GM23338 (cell line): ENCODE data around the gene CLRN2. TPM values are rescaled to one million over a fixed set of nuclear protein-coding genes. Genes with fewer than 3 reads are reported as not detected.

ENCODE experiments used
- ATAC-seq: fragments of 200-7000 bp; cut with Tn5 transposase; 3 replicates; pipeline ENCODE4 v1.9.1; 2020
- DNase-seq: peaks from one replicate; pipeline ENCODE4 v3.0.0-alpha.2; 2015; ENCODE audit warnings: low spot score
- H2AFZ ChIP-seq: fragments of 200-600 bp; sonication (generic); 2 replicates; pipeline ENCODE4 v1.8.0; 2016; ENCODE audit warnings: antibody characterized with exemption, mild to moderate bottlenecking, moderate library complexity
- H3F3A ChIP-seq: fragments of 200-600 bp; sonication (generic); replicated peaks from 2 replicates; pipeline ENCODE4 v1.8.0; 2017; ENCODE audit warnings: antibody characterized with exemption, mixed run types, low read depth
- H3K27ac ChIP-seq: fragments of 200-600 bp; sonication (generic); 2 replicates; pipeline ENCODE4 v1.6.1; 2016; ENCODE audit warnings: low read depth
- H3K27me3 ChIP-seq: fragments of 200-600 bp; sonication (generic); 2 replicates; pipeline ENCODE4 v1.8.0; 2016; ENCODE audit warnings: mild to moderate bottlenecking, mixed run types, moderate library complexity; ENCODE audit not compliant: insufficient read depth
- H3K36me3 ChIP-seq: fragments of 200-600 bp; sonication (generic); 2 replicates; pipeline ENCODE4 v1.8.0; 2016; ENCODE audit warnings: mild to moderate bottlenecking; ENCODE audit not compliant: insufficient read depth
- H3K4me1 ChIP-seq: fragments of 200-600 bp; sonication (generic); 2 replicates; pipeline ENCODE4 v1.8.0; 2016; ENCODE audit warnings: mild to moderate bottlenecking, moderate library complexity; ENCODE audit not compliant: insufficient read depth
- H3K4me2 ChIP-seq: fragments of 200-600 bp; sonication (generic); 2 replicates; pipeline ENCODE4 v1.7.1; 2017; ENCODE audit warnings: mixed run types
- H3K4me3 ChIP-seq: fragments of 200-600 bp; sonication (generic); 2 replicates; pipeline ENCODE4 v1.6.1; 2016; ENCODE audit warnings: mixed run types
- H3K79me2 ChIP-seq: fragments of 200-600 bp; sonication (generic); replicated peaks from 2 replicates; pipeline ENCODE4 v1.8.0; 2017; ENCODE audit warnings: mild to moderate bottlenecking; ENCODE audit not compliant: insufficient read depth
- H3K9me2 ChIP-seq: fragments of 200-600 bp; sonication (generic); 2 replicates; pipeline ENCODE4 v1.8.0; 2017; ENCODE audit not compliant: insufficient read depth
- H4K20me1 ChIP-seq: fragments of 200-600 bp; sonication (generic); replicated peaks from 2 replicates; pipeline ENCODE4 v1.8.0; 2017; ENCODE audit warnings: mild to moderate bottlenecking; ENCODE audit not compliant: insufficient read depth
- H3K27ac Mint-ChIP-seq: 2 replicates; pipeline ENCODE4 v1.8.0; 2020; ENCODE audit warnings: inconsistent platforms, mild to moderate bottlenecking, moderate library complexity, mixed read lengths
- H3K27me3 Mint-ChIP-seq: 3 replicates; pipeline ENCODE4 v1.8.0; 2022; ENCODE audit warnings: low read depth, mild to moderate bottlenecking, moderate library complexity, mixed read lengths, inconsistent platforms; ENCODE audit not compliant: insufficient read depth, poor library complexity
- H3K36me3 Mint-ChIP-seq: 3 replicates; pipeline ENCODE4 v1.8.0; 2021; ENCODE audit warnings: low read depth, mild to moderate bottlenecking, inconsistent platforms, moderate library complexity, mixed read lengths
- H3K4me1 Mint-ChIP-seq: 3 replicates; pipeline ENCODE4 v1.8.0; 2020; ENCODE audit warnings: mild to moderate bottlenecking, inconsistent platforms, mixed read lengths
- H3K4me3 Mint-ChIP-seq: 3 replicates; pipeline ENCODE4 v1.8.0; 2021; ENCODE audit warnings: moderate library complexity, mild to moderate bottlenecking, inconsistent platforms, mixed read lengths
- H3K9me3 Mint-ChIP-seq: 3 replicates; pipeline ENCODE4 v1.8.0; 2020; ENCODE audit warnings: moderate library complexity, mild to moderate bottlenecking, inconsistent platforms, mixed read lengths
- CTCF ChIP-seq, 2 experiments: fragments of 200-600 bp in 1 of 2; sonication (generic) in 1 of 2; conservative IDR thresholded peaks; 2 replicates each; pipeline versions ENCODE4 v1.5.1 to v1.6.1; 2016 to 2017; ENCODE audit warnings: antibody characterized with exemption in 2 of 2, low read depth in 2 of 2, mild to moderate bottlenecking in 2 of 2, moderate library complexity in 1 of 2
- ETS1 ChIP-seq: IDR thresholded peaks from 2 replicates; pipeline ENCODE4 v1.6.1; 2016; ENCODE audit warnings: antibody characterized with exemption
- EZH2 ChIP-seq: fragments of 200-600 bp; sonication (generic); IDR thresholded peaks from one replicate; pipeline ENCODE4 v1.8.0; 2017; ENCODE audit warnings: antibody characterized with exemption, mild to moderate bottlenecking, low read depth; ENCODE audit not compliant: unreplicated experiment
- JUNB ChIP-seq: IDR thresholded peaks from one replicate; pipeline ENCODE4 v1.6.1; 2016; ENCODE audit warnings: antibody characterized with exemption; ENCODE audit not compliant: unreplicated experiment
- REST ChIP-seq: IDR thresholded peaks from one replicate; pipeline ENCODE4 v1.6.1; 2018; ENCODE audit warnings: antibody characterized with exemption; ENCODE audit not compliant: unreplicated experiment
- STAT1 ChIP-seq: IDR thresholded peaks from one replicate; pipeline ENCODE4 v1.6.1; 2016; ENCODE audit warnings: antibody characterized with exemption; ENCODE audit not compliant: unreplicated experiment
- ZNF114 ChIP-seq: fragments of 250-450 bp; sonication (Bioruptor Pico); IDR thresholded peaks from 2 replicates; pipeline ENCODE4 v1.5.0; 2020; ENCODE audit warnings: mild to moderate bottlenecking, moderate library complexity
- ZNF462 ChIP-seq: fragments of 250-450 bp; sonication (Bioruptor Pico); IDR thresholded peaks from 2 replicates; pipeline ENCODE4 v1.5.0; 2020; ENCODE audit warnings: mild to moderate bottlenecking, moderate library complexity
- polyA plus RNA-seq: library from polyadenylated mRNA; unstranded; fragments of >200 nt; fragmentation: Nextera tagmentation; extraction: Ambion mirVana; gene quantifications from 2 replicates; pipeline ENCODE4 v1.2.1, GENCODE V29; 2016
- total RNA-seq: library from RNA; depleted of rRNA; stranded (reverse); fragments of >200 nt; shearing (Covaris generic); gene quantifications from 2 replicates; pipeline ENCODE4 v1.2.3, GENCODE V29; 2014

CLRN2 gene
- total and polyA plus RNA-seq, 2 experiments from 2014 or later = not detected

- no peak for TF ChIP-seq REST
- no peak for TF ChIP-seq JUNB
- TF ChIP-seq ZNF114 (CRISPR knock-in tag) = no peak
These were observed 20.3 kb downstream of the CLRN2 start (continued) for GRCh38 chr4:17535242-17535641.

GRCh38 chr4:17535906-17536305, 20.9 kb downstream of the CLRN2 start:
- Mint-ChIP-seq H3K9me3 (no peaks in the 10 kb centered on the region), H3K27ac (no peak overlapping the region), H3K4me3 (no peak overlapping the region), H3K27me3 (peaks cover 1% of the 10 kb centered on the region), H3K4me1 (no peaks in the 10 kb centered on the region), H3K36me3 (no peaks in the 10 kb centered on the region)
- no peak overlapping the region for H3K4me2 ChIP-seq
- DNase-seq = no peak
- no peaks in the 10 kb centered on the region for H3K9me2 ChIP-seq
- H4K20me1 ChIP-seq = no peaks in the 10 kb centered on the region
- peak overlapping the region; percentile 85 for H2AFZ ChIP-seq
- no peaks in the 10 kb centered on the region for H3F3A ChIP-seq
- H3K4me3 ChIP-seq = no peak overlapping the region
- H3K27ac ChIP-seq = no peak overlapping the region
- H3K4me1 ChIP-seq = no peaks in the 10 kb centered on the region
- ATAC-seq = no peak
- H3K79me2 ChIP-seq = no peaks in the 10 kb centered on the region
- H3K27me3 ChIP-seq = no peaks in the 10 kb centered on the region
- no peaks in the 10 kb centered on the region for H3K36me3 ChIP-seq
- TF ChIP-seq ZNF462 (CRISPR knock-in tag) = no peak
- TF ChIP-seq REST = no peak
- no peak for TF ChIP-seq CTCF (conservative IDR thresholded peaks at IDR 0.05; ENCODE audit: low read depth in 2 of 2)
- no peak for TF ChIP-seq STAT1
- TF ChIP-seq ETS1 = no peak
- no peak for TF ChIP-seq JUNB
- TF ChIP-seq EZH2 = no peak
